Transverse colon (tissue), 3 donors: ENCODE results near the gene PARL.

Experiments
- POLR2A ChIP-seq: fragments of 450-650 bp; IDR thresholded peaks from one replicate; pipeline ENCODE4 v1.6.1; 2016; ENCODE audit warnings: antibody characterized with exemption, mild to moderate bottlenecking, moderate library complexity
- TF ChIP-seq, protein P1 (sequence below), 5 experiments: fragments of 200-600 bp in 3 of 5; fragments of 450-650 bp in 2 of 5; sonication (generic) in 3 of 5; IDR thresholded peaks; 1 replicate in 2 of 5; 2 replicates in 3 of 5; pipeline ENCODE4 v1.5.1; 2016 to 2017; ENCODE audit warnings: antibody characterized with exemption in 5 of 5, inconsistent platforms in 3 of 5, mild to moderate bottlenecking in 2 of 5, moderate library complexity in 1 of 5

GRCh38 chr3:183897606-183898005 lies 12.9 kb upstream of the PARL start:
- TF ChIP-seq, protein P1, sequence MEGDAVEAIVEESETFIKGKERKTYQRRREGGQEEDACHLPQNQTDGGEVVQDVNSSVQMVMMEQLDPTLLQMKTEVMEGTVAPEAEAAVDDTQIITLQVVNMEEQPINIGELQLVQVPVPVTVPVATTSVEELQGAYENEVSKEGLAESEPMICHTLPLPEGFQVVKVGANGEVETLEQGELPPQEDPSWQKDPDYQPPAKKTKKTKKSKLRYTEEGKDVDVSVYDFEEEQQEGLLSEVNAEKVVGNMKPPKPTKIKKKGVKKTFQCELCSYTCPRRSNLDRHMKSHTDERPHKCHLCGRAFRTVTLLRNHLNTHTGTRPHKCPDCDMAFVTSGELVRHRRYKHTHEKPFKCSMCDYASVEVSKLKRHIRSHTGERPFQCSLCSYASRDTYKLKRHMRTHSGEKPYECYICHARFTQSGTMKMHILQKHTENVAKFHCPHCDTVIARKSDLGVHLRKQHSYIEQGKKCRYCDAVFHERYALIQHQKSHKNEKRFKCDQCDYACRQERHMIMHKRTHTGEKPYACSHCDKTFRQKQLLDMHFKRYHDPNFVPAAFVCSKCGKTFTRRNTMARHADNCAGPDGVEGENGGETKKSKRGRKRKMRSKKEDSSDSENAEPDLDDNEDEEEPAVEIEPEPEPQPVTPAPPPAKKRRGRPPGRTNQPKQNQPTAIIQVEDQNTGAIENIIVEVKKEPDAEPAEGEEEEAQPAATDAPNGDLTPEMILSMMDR (IDR thresholded peaks at IDR 0.05) = no peak
- TF ChIP-seq POLR2A = no peak
